Measurements from ENCODE around the gene VGLL4. TPM values are rescaled to one million over a fixed set of nuclear protein-coding genes. Genes with fewer than 3 reads are reported as not detected.
A peak's percentile ranks its signal among the peaks of the same experiment; 100 is the strongest.
"Not testable (repeated sequence)": the region's sequence is repeated elsewhere in the genome, so short reads cannot be mapped to it uniquely, and the experiment has no call there.

Gene VGLL4
- total RNA-seq, 2 donors from 2014 or later: 87.2 to 203 TPM

GRCh38 chr3:11514191-11514821, 129.4 kb downstream of the VGLL4 start:
- no peaks in the 10 kb centered on the region for H3K9me3 ChIP-seq
- peak; percentile 9 for TF ChIP-seq POLR2AphosphoS5 (IDR thresholded peaks at IDR 0.05)
- TF ChIP-seq, protein P1, sequence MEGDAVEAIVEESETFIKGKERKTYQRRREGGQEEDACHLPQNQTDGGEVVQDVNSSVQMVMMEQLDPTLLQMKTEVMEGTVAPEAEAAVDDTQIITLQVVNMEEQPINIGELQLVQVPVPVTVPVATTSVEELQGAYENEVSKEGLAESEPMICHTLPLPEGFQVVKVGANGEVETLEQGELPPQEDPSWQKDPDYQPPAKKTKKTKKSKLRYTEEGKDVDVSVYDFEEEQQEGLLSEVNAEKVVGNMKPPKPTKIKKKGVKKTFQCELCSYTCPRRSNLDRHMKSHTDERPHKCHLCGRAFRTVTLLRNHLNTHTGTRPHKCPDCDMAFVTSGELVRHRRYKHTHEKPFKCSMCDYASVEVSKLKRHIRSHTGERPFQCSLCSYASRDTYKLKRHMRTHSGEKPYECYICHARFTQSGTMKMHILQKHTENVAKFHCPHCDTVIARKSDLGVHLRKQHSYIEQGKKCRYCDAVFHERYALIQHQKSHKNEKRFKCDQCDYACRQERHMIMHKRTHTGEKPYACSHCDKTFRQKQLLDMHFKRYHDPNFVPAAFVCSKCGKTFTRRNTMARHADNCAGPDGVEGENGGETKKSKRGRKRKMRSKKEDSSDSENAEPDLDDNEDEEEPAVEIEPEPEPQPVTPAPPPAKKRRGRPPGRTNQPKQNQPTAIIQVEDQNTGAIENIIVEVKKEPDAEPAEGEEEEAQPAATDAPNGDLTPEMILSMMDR (IDR thresholded peaks at IDR 0.05): no peak
- TF ChIP-seq POLR2A (IDR thresholded peaks at IDR 0.05): no peak
- no peak overlapping the region for H3K27ac ChIP-seq
- WGBS: 48% methylated on average over 7 of the region's 7 CpGs
- H3K27me3 ChIP-seq (replicated peaks; ENCODE audit: insufficient read depth): no peaks in the 10 kb centered on the region
- H3K4me3 ChIP-seq: no peak overlapping the region
- no peaks in the 10 kb centered on the region for H3K36me3 ChIP-seq
- DNase-seq (ENCODE audit: low spot score): no peak
- intact Hi-C loops (cut with DNase I): no loop called here
- H3K4me1 ChIP-seq (replicated peaks): peaks cover 6% of the 10 kb centered on the region

- H3K4me1 ChIP-seq (replicated peaks): peaks cover 9% of the 10 kb centered on the region
- TF ChIP-seq POLR2AphosphoS5 (IDR thresholded peaks at IDR 0.05) (no peak), POLR2A (IDR thresholded peaks at IDR 0.05) (no peak)
- TF ChIP-seq, protein P1 (IDR thresholded peaks at IDR 0.05): no peak
- H3K36me3 ChIP-seq: no peaks in the 10 kb centered on the region
- no peak overlapping the region for H3K27ac ChIP-seq
- intact Hi-C loops (cut with DNase I): no loop called here
- WGBS: 86% methylated on average over 3 of the region's 3 CpGs
- H3K27me3 ChIP-seq (replicated peaks; ENCODE audit: insufficient read depth): no peaks in the 10 kb centered on the region
- no peak overlapping the region for H3K4me3 ChIP-seq
- DNase-seq (ENCODE audit: low spot score): no peak
- no peaks in the 10 kb centered on the region for H3K9me3 ChIP-seq
Observed at GRCh38 chr3:11513817-11514135, 129.9 kb downstream of the VGLL4 start.

DNA sequence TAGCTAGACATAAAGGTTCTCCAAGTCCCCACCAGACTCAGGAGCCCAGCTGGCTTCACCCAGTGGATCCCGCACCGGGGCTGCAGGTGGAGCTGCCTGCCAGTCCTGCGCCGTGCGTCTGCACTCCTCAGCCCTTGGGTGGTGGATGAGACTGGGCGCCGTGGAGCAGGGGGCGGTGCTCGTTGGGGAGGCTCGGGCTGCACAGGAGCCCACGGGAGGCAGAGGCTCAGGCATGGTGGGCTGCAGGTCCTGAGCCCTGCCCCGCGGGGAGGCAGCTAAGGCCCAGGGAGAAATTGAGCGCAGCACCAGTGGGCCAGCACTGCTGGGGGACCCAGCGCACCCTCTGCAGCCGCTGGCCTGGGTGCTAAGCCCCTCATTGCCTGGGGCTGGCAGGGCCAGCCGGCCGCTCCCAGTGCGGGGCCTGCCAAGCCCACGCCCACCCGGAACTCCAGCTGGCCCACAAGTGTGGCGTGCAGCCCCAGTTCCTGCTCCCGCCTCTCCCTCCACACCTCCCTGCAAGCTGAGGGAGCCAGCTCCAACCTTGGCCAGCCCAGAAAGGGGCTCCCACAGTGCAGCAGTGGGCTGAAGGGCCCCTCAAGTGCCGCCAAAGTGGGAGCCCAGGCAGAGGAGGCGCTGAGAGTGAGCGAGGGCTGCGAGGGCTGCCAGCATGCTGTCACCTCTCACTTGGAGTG, 130.4 kb downstream of the VGLL4 start:
- H3K9me3 ChIP-seq; H3K27me3 ChIP-seq (replicated peaks; ENCODE audit: insufficient read depth); H3K36me3 ChIP-seq; DNase-seq (ENCODE audit: low spot score); H3K27ac ChIP-seq; H3K4me3 ChIP-seq; intact Hi-C loops (cut with DNase I): not testable (repeated sequence)
- WGBS: 96% methylated on average over 27 of the region's 27 CpGs
- peaks cover 13% of the 10 kb centered on the region for H3K4me1 ChIP-seq (replicated peaks)

- intact Hi-C loops (cut with DNase I); H3K9me3 ChIP-seq; DNase-seq (ENCODE audit: low spot score); H3K36me3 ChIP-seq; H3K27me3 ChIP-seq (replicated peaks; ENCODE audit: insufficient read depth); H3K27ac ChIP-seq; H3K4me3 ChIP-seq: not testable (repeated sequence)
- H3K4me1 ChIP-seq (replicated peaks): peaks cover 13% of the 10 kb centered on the region
- WGBS: over 99% methylated on average over 14 of the region's 20 CpGs
Observed at GRCh38 chr3:11511606-11512005, 132.1 kb downstream of the VGLL4 start.

DNA sequence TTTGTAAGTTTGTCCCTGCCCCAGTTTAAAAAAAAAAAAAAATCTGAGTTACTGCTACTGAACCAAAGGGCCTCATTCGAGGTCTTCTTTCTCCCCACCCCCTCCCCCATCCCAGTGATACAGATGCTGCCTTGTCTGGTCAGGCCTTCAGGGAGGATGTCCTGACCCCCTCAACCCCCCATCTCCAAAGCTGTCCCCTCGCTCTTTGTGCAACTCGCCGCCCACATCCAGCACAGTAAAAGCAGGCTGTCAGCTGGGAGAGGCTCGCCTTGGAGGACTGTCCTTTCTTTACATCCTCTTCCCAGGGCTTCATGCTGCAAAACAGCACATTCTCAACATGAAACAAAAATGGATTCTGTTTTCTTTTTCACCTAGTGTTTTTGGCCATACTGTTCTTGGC, 133.4 kb downstream of the VGLL4 start:
- Histone ChIP-seq H3K9me3 (no peaks in the 10 kb centered on the region), H3K36me3 (no peaks in the 10 kb centered on the region), H3K4me3 (no peak overlapping the region), H3K27me3 (replicated peaks; ENCODE audit: insufficient read depth) (no peaks in the 10 kb centered on the region), H3K27ac (peak overlapping the region; percentile 61 to 64), H3K4me1 (replicated peaks) (peaks cover 13% of the 10 kb centered on the region)
- intact Hi-C loops (cut with DNase I): no loop called here
- 63% methylated on average over 5 of the region's 5 CpGs for WGBS
- no peak for TF ChIP-seq POLR2A (IDR thresholded peaks at IDR 0.05)
- TF ChIP-seq, protein P1 (IDR thresholded peaks at IDR 0.05): no peak
- TF ChIP-seq POLR2AphosphoS5 (IDR thresholded peaks at IDR 0.05): no peak
- DNase-seq (ENCODE audit: low spot score): no peak

- intact Hi-C loops (cut with DNase I): no loop called here
- WGBS: 29% methylated on average over 5 of the region's 5 CpGs
Observed at GRCh38 chr3:11510001-11510340, 133.7 kb downstream of the VGLL4 start.

More at GRCh38 chr3:11510001-11510340, 133.7 kb downstream of the VGLL4 start:
- Histone ChIP-seq H3K9me3 (no peaks in the 10 kb centered on the region), H3K4me3 (no peak overlapping the region), H3K27me3 (replicated peaks; ENCODE audit: insufficient read depth) (no peaks in the 10 kb centered on the region), H3K4me1 (replicated peaks) (peaks cover 13% of the 10 kb centered on the region), H3K27ac (peak overlapping the region; percentile 61 to 64), H3K36me3 (no peaks in the 10 kb centered on the region)
- TF ChIP-seq POLR2AphosphoS5 (IDR thresholded peaks at IDR 0.05): no peak
- no peak for TF ChIP-seq POLR2A (IDR thresholded peaks at IDR 0.05)
- TF ChIP-seq, protein P1 (IDR thresholded peaks at IDR 0.05): no peak
- DNase-seq (ENCODE audit: low spot score): no peak

Measured in prostate gland (tissue), 2 donors.